GM12878 (cell line): ENCODE data around the gene SPATS1. TPM values are rescaled to one million over a fixed set of nuclear protein-coding genes. Genes with fewer than 3 reads are reported as not detected.

Experiments
- ATAC-seq: fragments of 200-7000 bp; cut with Tn5 transposase; 3 replicates; pipeline ENCODE4 v1.9.1; 2020; ENCODE audit warnings: mild to moderate bottlenecking, moderate library complexity
- BruUV-seq: library from RNA; stranded (reverse); fragments of 400-500 nt; replicated peaks from 2 replicates; lab custom pipeline; 2021; lab: Mats Ljungman, UMichigan
- CTCF ChIA-PET: fragments of 300-600 bp; sonication (Branson Sonifier 250); formaldehyde crosslinking; extraction: SDS; loops from one replicate; lab custom pipeline; 2021; ENCODE audit warnings: inconsistent platforms; lab: Yijun Ruan, JAX
- POLR2A ChIA-PET: fragments of 350-600 bp; formaldehyde crosslinking; extraction: SDS; loops from one replicate; lab custom pipeline; 2021; ENCODE audit warnings: inconsistent platforms; lab: Charles Lee
- RAD21 ChIA-PET: fragments of 300-600 bp; sonication (Branson Sonifier 250); formaldehyde crosslinking; loops from one replicate; lab custom pipeline; 2023; ENCODE audit warnings: antibody characterized with exemption; ENCODE audit not compliant: unreplicated experiment; lab: Charles Lee
- SMC1A ChIA-PET: fragments of 300-600 bp; sonication (Branson Sonifier 250); formaldehyde crosslinking; loops from one replicate; lab custom pipeline; 2023; ENCODE audit not compliant: unreplicated experiment, uncharacterized antibody; lab: Charles Lee
- DNase-seq: peaks from one replicate; pipeline ENCODE4 v3.0.0-alpha.2; 2011; ENCODE audit warnings: low read depth, low spot score
- FAIRE-seq: peaks from 3 replicates; lab custom pipeline; 2011; peaks lifted over from hg19 to GRCh38; lab: Jason Lieb, UNC
- H2AFZ ChIP-seq: 2 replicates; pipeline ENCODE4 v1.6.0; 2011; ENCODE audit warnings: low read depth, low read length, control low read depth; ENCODE audit not compliant: control insufficient read depth
- H3K27ac ChIP-seq: 2 replicates; pipeline ENCODE4 v1.5.1; 2011; ENCODE audit warnings: control low read depth; ENCODE audit not compliant: control insufficient read depth, insufficient read depth
- H3K27me3 ChIP-seq, 2 experiments: replicated peaks in 1 of 2; 2 replicates each; pipeline versions ENCODE4 v1.6.0 to v1.6.1; 2011; ENCODE audit warnings: low read length in 1 of 2; ENCODE audit not compliant: control insufficient read depth in 2 of 2, insufficient read depth in 2 of 2
- H3K36me3 ChIP-seq, 2 experiments: 2 replicates each; pipeline ENCODE4 v1.5.1; 2011; ENCODE audit warnings: low read length in 1 of 2; ENCODE audit not compliant: control insufficient read depth in 2 of 2, insufficient read depth in 2 of 2
- H3K4me1 ChIP-seq: 2 replicates; pipeline ENCODE4 v1.6.1; 2011; ENCODE audit warnings: mild to moderate bottlenecking, low read length, moderate library complexity, mixed read lengths; ENCODE audit not compliant: control insufficient read depth, insufficient read depth
- H3K4me2 ChIP-seq: 2 replicates; pipeline ENCODE4 v1.6.0; 2011; ENCODE audit warnings: control low read depth; ENCODE audit not compliant: control insufficient read depth, insufficient read depth
- H3K4me3 ChIP-seq: fragments of 200-600 bp; sonication (generic); 2 replicates; pipeline ENCODE4 v1.5.1; 2016
- H3K79me2 ChIP-seq: 2 replicates; pipeline ENCODE4 v1.6.0; 2011; ENCODE audit warnings: low read length; ENCODE audit not compliant: control insufficient read depth, insufficient read depth
- H3K9ac ChIP-seq: 2 replicates; pipeline ENCODE4 v1.8.0; 2011; ENCODE audit warnings: low read length, control low read depth, mixed read lengths; ENCODE audit not compliant: control insufficient read depth, insufficient read depth
- H3K9me3 ChIP-seq: replicated peaks from 3 replicates; pipeline ENCODE4 v1.5.1; 2011; ENCODE audit warnings: mild to moderate bottlenecking, low read length; ENCODE audit not compliant: control insufficient read depth, insufficient read depth
- H4K20me1 ChIP-seq: 2 replicates; pipeline ENCODE4 v1.6.0; 2011; ENCODE audit not compliant: control insufficient read depth, insufficient read depth
- CUX1 ChIP-seq: IDR thresholded peaks from 2 replicates; pipeline ENCODE4 v1.6.1; 2012; ENCODE audit warnings: improper control_type of control experiment, low read depth, low read length; ENCODE audit not compliant: insufficient replicate concordance
- EGR1 ChIP-seq, 2 experiments: IDR thresholded peaks; 1 replicate in 1 of 2; 2 replicates in 1 of 2; pipeline ENCODE4 v1.6.1; 2011 to 2012; ENCODE audit warnings: low read depth in 2 of 2, low read length in 2 of 2, borderline replicate concordance in 1 of 2, mild to moderate bottlenecking in 1 of 2, moderate library complexity in 1 of 2
- KDM1A ChIP-seq: fragments of 200-600 bp; sonication (generic); IDR thresholded peaks from 2 replicates; pipeline ENCODE4 v1.6.1; 2016; ENCODE audit warnings: borderline replicate concordance
- NFYB ChIP-seq: IDR thresholded peaks from 2 replicates; pipeline ENCODE4 v1.6.1; 2011; ENCODE audit warnings: low read depth, mild to moderate bottlenecking, low read length, improper control_type of control experiment, moderate library complexity; ENCODE audit not compliant: insufficient read depth
- WGBS: methylation state at CpG from one replicate; pipeline ENCODE4 v1.1.6; 2016; ENCODE audit warnings: low lambda C conversion rate; ENCODE audit not compliant: insufficient replicate concordance, insufficient coverage; ENCODE audit errors: missing lambda C conversion rate; 5-methylcytosine and 5-hydroxymethylcytosine counted together
- in situ Hi-C: fragments of 300-500 bp; cut with MboI; formaldehyde crosslinking; loops from 9 replicates; pipeline ENCODE4 v1.14.3; 2018; ENCODE audit warnings: mixed read lengths
- intact Hi-C: fragments of 100-400 bp; cut with micrococcal nuclease; formaldehyde crosslinking; loops from one replicate; pipeline ENCODE4 v1.14.2; 2022; ENCODE audit not compliant: unreplicated experiment
- polyA plus RNA-seq, 11 experiments: library from polyadenylated mRNA; depleted of rRNA in 4 of 11; unstranded in 6 of 11; stranded (reverse) in 5 of 11; fragments of >200 nt; fragmentation: Nextera tagmentation in 4 of 11; fragmentation: Illumina TruSeq in 1 of 11; extraction: Ambion mirVana in 4 of 11; extraction: Trizol in 1 of 11; gene quantifications; 1 replicate in 1 of 11; 2 replicates in 10 of 11; pipeline versions ENCODE4 v1.2.1 to v1.2.3, GENCODE V29; 2011 to 2016; ENCODE audit warnings: inconsistent platforms in 2 of 11, missing spikeins in 2 of 11, low read depth in 1 of 11
- total RNA-seq, 4 experiments: library from RNA; depleted of rRNA in 3 of 4; stranded (reverse); fragments of >200 nt in 3 of 4; fragmentation: Illumina TruSeq in 1 of 4; extraction: Trizol in 1 of 4; gene quantifications; 2 replicates each; pipeline versions ENCODE4 v1.2.1 to v1.2.3, GENCODE V29; 2013 to 2021

The SPATS1 gene
- total and polyA plus RNA-seq, 10 of the 15 experiments (the other 5 are each of a cell fraction or from before 2014, with no cell fraction given) = 0.12 TPM; not detected in 9

- Histone ChIP-seq H2AFZ (no peak overlapping the region), H3K4me2 (no peak overlapping the region), H3K4me3 (no peak overlapping the region), H3K27ac (no peak overlapping the region), H3K9me3 (no peaks in the 10 kb centered on the region), H4K20me1 (no peaks in the 10 kb centered on the region), H3K4me1 (no peaks in the 10 kb centered on the region), H3K9ac (no peak overlapping the region), H3K36me3 (no peaks in the 10 kb centered on the region), H3K27me3 (peaks cover 0 to 3% of the 10 kb centered on the region in 2 experiments; a peak in 2 of 4 replicates), H3K79me2 (no peaks in the 10 kb centered on the region)
- DNase-seq = no peak
- 35% methylated on average over 6 of the region's 6 CpGs for WGBS
- RAD21 ChIA-PET = interaction anchor here (0.9 kb wide), 1 partner anchor 26 kb away, joined by 3 read pairs; no protein-coding TSS in a partner anchor
- in situ Hi-C loops = no loop called here
- POLR2A ChIA-PET = no interaction called here
- BruUV-seq = no TSS peak
- ATAC-seq = no peak
- no peak for FAIRE-seq
- TF ChIP-seq EGR1 (IDR thresholded peaks at IDR 0.05; ENCODE audit: borderline replicate concordance in 1 of 2, low read depth in 2 of 2, low read length in 2 of 2) = no peak
- no peak for TF ChIP-seq NFYB
- no peak for TF ChIP-seq CUX1
- TF ChIP-seq KDM1A = no peak
- CTCF ChIA-PET = no interaction called here
- intact Hi-C loops = no loop called here
- SMC1A ChIA-PET = no interaction called here
These were observed 19.5 kb downstream of the SPATS1 start for GRCh38 chr6:44361947-44362346.
